H1 (cell line): ENCODE data around the gene UQCRQ. TPM values are rescaled to one million over a fixed set of nuclear protein-coding genes. Genes with fewer than 3 reads are reported as not detected.

ENCODE experiments used
- CTCF ChIA-PET: fragments of 300-600 bp; sonication (Branson Sonifier 250); formaldehyde crosslinking; loops from one replicate; lab custom pipeline; 2021; ENCODE audit not compliant: partially characterized antibody; lab: Charles Lee
- POLR2A ChIA-PET: fragments of 300-600 bp; sonication (Branson Sonifier 250); formaldehyde crosslinking; loops from one replicate; lab custom pipeline; 2021; ENCODE audit warnings: inconsistent platforms; ENCODE audit not compliant: partially characterized antibody; lab: Charles Lee
- DNase-seq, 2 experiments: peaks; one replicate each; pipeline versions ENCODE4 v3.0.0 to v3.0.0-alpha.2; 2010 to 2022; ENCODE audit warnings: low spot score in 2 of 2, low read depth in 1 of 2, mixed read lengths in 1 of 2
- FAIRE-seq: peaks from 2 replicates; lab custom pipeline; 2011; peaks lifted over from hg19 to GRCh38; lab: Jason Lieb, UNC
- H2AFZ ChIP-seq: 2 replicates; pipeline ENCODE4 v1.8.1; 2012; ENCODE audit warnings: low read length, inconsistent platforms
- H2AK5ac ChIP-seq: 2 replicates; pipeline ENCODE4 v1.6.1; 2013; ENCODE audit warnings: low read depth, low read length
- H2BK120ac ChIP-seq: replicated peaks from 2 replicates; pipeline ENCODE3; 2013; ENCODE audit warnings: low read depth, low read length, inconsistent platforms
- H2BK12ac ChIP-seq: 2 replicates; pipeline ENCODE4 v1.6.1; 2013; ENCODE audit warnings: low read depth, low read length
- H2BK15ac ChIP-seq: 2 replicates; pipeline ENCODE4 v1.6.1; 2013; ENCODE audit warnings: low read length
- H2BK20ac ChIP-seq: 2 replicates; pipeline ENCODE4 v1.6.1; 2013; ENCODE audit warnings: low read length
- H2BK5ac ChIP-seq: 2 replicates; pipeline ENCODE4 v1.6.1; 2013; ENCODE audit warnings: low read depth, low read length
- H3K14ac ChIP-seq: 2 replicates; pipeline ENCODE4 v1.6.1; 2013; ENCODE audit warnings: inconsistent platforms; ENCODE audit not compliant: insufficient read length
- H3K18ac ChIP-seq: 2 replicates; pipeline ENCODE4 v1.6.1; 2013; ENCODE audit warnings: low read length; ENCODE audit errors: extremely low read depth
- H3K23ac ChIP-seq: 2 replicates; pipeline ENCODE4 v1.6.1; 2013; ENCODE audit warnings: inconsistent platforms; ENCODE audit not compliant: insufficient read length
- H3K23me2 ChIP-seq: 2 replicates; pipeline ENCODE4 v1.6.1; 2013; ENCODE audit warnings: low read depth, low read length
- H3K27ac ChIP-seq: 2 replicates; pipeline ENCODE4 v1.6.1; 2011; ENCODE audit warnings: low read depth, low read length, inconsistent platforms
- H3K27me3 ChIP-seq, 4 experiments: replicated peaks in 1 of 4; 1 replicate in 1 of 4; 2 replicates in 3 of 4; pipeline versions ENCODE4 v1.6.1 to v1.8.1; 2011 to 2013; ENCODE audit warnings: low read length in 3 of 4, mild to moderate bottlenecking in 3 of 4, inconsistent platforms in 2 of 4, mixed read lengths in 2 of 4, moderate library complexity in 1 of 4; ENCODE audit not compliant: control insufficient read depth in 3 of 4, insufficient read depth in 3 of 4; ENCODE audit errors: extremely low read depth in 1 of 4
- H3K36me3 ChIP-seq, 4 experiments: 2 replicates each; pipeline versions ENCODE4 v1.6.1 to v1.8.1; 2011 to 2013; ENCODE audit warnings: mild to moderate bottlenecking in 4 of 4, low read length in 3 of 4, moderate library complexity in 2 of 4, control low read depth in 1 of 4, inconsistent platforms in 1 of 4; ENCODE audit not compliant: insufficient read depth in 4 of 4, control insufficient read depth in 2 of 4
- H3K4ac ChIP-seq: replicated peaks from 2 replicates; pipeline ENCODE3; 2013; ENCODE audit warnings: low read length, low read depth, mixed read lengths, inconsistent platforms; ENCODE audit not compliant: insufficient read length
- H3K4me1 ChIP-seq, 4 experiments: replicated peaks in 1 of 4; 1 replicate in 1 of 4; 2 replicates in 3 of 4; pipeline versions ENCODE4 v1.6.1 to v1.8.1; 2011 to 2013; ENCODE audit warnings: low read length in 3 of 4, inconsistent platforms in 2 of 4, mixed read lengths in 1 of 4; ENCODE audit not compliant: insufficient read depth in 4 of 4, control insufficient read depth in 3 of 4
- H3K4me2 ChIP-seq, 2 experiments: 2 replicates each; pipeline versions ENCODE4 v1.6.1 to v1.8.1; 2011 to 2013; ENCODE audit warnings: low read depth in 2 of 2, low read length in 2 of 2, control low read depth in 1 of 2, inconsistent platforms in 1 of 2, mild to moderate bottlenecking in 1 of 2; ENCODE audit not compliant: insufficient read depth in 1 of 2
- H3K4me3 ChIP-seq, 4 experiments: fragments of 200-600, 300-600 bp in 1 of 4; sonication (generic), shearing (Covaris generic), sonication (Bioruptor Twin) in 1 of 4; 2 replicates each; pipeline versions ENCODE4 v1.5.1 to v1.8.1; 2011 to 2016; ENCODE audit warnings: low read length in 4 of 4, low read depth in 3 of 4, control low read depth in 2 of 4, inconsistent platforms in 2 of 4, mild to moderate bottlenecking in 2 of 4, mixed read lengths in 1 of 4, moderate library complexity in 1 of 4; ENCODE audit not compliant: insufficient read depth in 2 of 4; ENCODE audit errors: extremely low read depth in 1 of 4
- H3K56ac ChIP-seq: replicated peaks from 2 replicates; pipeline ENCODE3; 2013; ENCODE audit warnings: low read depth, mild to moderate bottlenecking, mixed read lengths, low read length, inconsistent platforms; ENCODE audit not compliant: insufficient read length
- H3K79me1 ChIP-seq: 2 replicates; pipeline ENCODE4 v1.6.1; 2013; ENCODE audit warnings: low read depth, low read length, control low read depth
- H3K79me2 ChIP-seq, 2 experiments: 2 replicates each; pipeline versions ENCODE4 v1.6.1 to v1.8.1; 2012 to 2013; ENCODE audit warnings: low read length in 2 of 2, mild to moderate bottlenecking in 2 of 2, inconsistent platforms in 1 of 2; ENCODE audit not compliant: insufficient read depth in 2 of 2, control insufficient read depth in 1 of 2
- H3K9ac ChIP-seq, 4 experiments: replicated peaks in 1 of 4; 1 replicate in 1 of 4; 2 replicates in 3 of 4; pipeline versions ENCODE4 v1.6.1 to v1.8.1; 2011 to 2013; ENCODE audit warnings: low read depth in 3 of 4, low read length in 3 of 4, control low read depth in 2 of 4, mild to moderate bottlenecking in 2 of 4, moderate library complexity in 2 of 4, inconsistent platforms in 1 of 4; ENCODE audit errors: extremely low read depth in 1 of 4
- H3K9me3 ChIP-seq, 2 experiments: 2 replicates each; pipeline versions ENCODE4 v1.6.1 to v1.8.1; 2012 to 2013; ENCODE audit warnings: mild to moderate bottlenecking in 2 of 2, moderate library complexity in 2 of 2, control low read depth in 1 of 2, inconsistent platforms in 1 of 2, low read depth in 1 of 2, low read length in 1 of 2, mixed read lengths in 1 of 2; ENCODE audit not compliant: insufficient read depth in 2 of 2
- H4K20me1 ChIP-seq, 2 experiments: replicated peaks in 1 of 2; 2 replicates each; pipeline versions ENCODE3 to v1.8.1; 2011 to 2013; ENCODE audit warnings: inconsistent platforms in 2 of 2, low read length in 2 of 2, mild to moderate bottlenecking in 1 of 2; ENCODE audit not compliant: insufficient read depth in 2 of 2, control insufficient read depth in 1 of 2
- H4K5ac ChIP-seq: 2 replicates; pipeline ENCODE4 v1.6.1; 2013; ENCODE audit warnings: low read length, low read depth, mixed read lengths, inconsistent platforms; ENCODE audit not compliant: insufficient read length
- H4K8ac ChIP-seq: 2 replicates; pipeline ENCODE4 v1.8.0; 2013; ENCODE audit warnings: mild to moderate bottlenecking, moderate library complexity, low read length, inconsistent platforms; ENCODE audit not compliant: insufficient read depth; ENCODE audit errors: extremely low read depth
- H4K91ac ChIP-seq: replicated peaks from 2 replicates; pipeline ENCODE3; 2013; ENCODE audit warnings: low read length, mixed read lengths, inconsistent platforms; ENCODE audit not compliant: insufficient read length
- CHD1 ChIP-seq: IDR thresholded peaks from 2 replicates; pipeline ENCODE4 v1.6.1; 2012; ENCODE audit warnings: low read depth, low read length, improper control_type of control experiment
- EZH2 ChIP-seq: fragments of 200-600 bp; sonication (generic); IDR thresholded peaks from 2 replicates; pipeline ENCODE4 v1.7.1; 2012; ENCODE audit warnings: low read depth, mild to moderate bottlenecking, moderate library complexity, low read length, inconsistent platforms; ENCODE audit not compliant: severe bottlenecking
- GTF2F1 ChIP-seq: IDR thresholded peaks from 2 replicates; pipeline ENCODE4 v1.6.1; 2012; ENCODE audit warnings: low read depth, low read length, improper control_type of control experiment, borderline replicate concordance
- KDM1A ChIP-seq: fragments of 200-600, 300-600 bp; sonication (generic); IDR thresholded peaks from 2 replicates; pipeline ENCODE4 v1.7.1; 2016; ENCODE audit warnings: mild to moderate bottlenecking, low read length, borderline replicate concordance
- KDM5A ChIP-seq: fragments of 200-600 bp; IDR thresholded peaks from 2 replicates; pipeline ENCODE4 v1.7.1; 2012; ENCODE audit warnings: mild to moderate bottlenecking, low read length, inconsistent platforms, mixed read lengths
- POU5F1 ChIP-seq: IDR thresholded peaks from 2 replicates; pipeline ENCODE4 v1.6.1; 2011; ENCODE audit warnings: low read depth, mild to moderate bottlenecking, low read length, moderate library complexity
- SIRT6 ChIP-seq: IDR thresholded peaks from one replicate; pipeline ENCODE4 v1.7.1; 2012; ENCODE audit warnings: low read length, inconsistent platforms
- WGBS, 2 experiments: shearing (Covaris generic) in 1 of 2; methylation state at CpG; one replicate each; pipeline versions ENCODE4 v1.1.6 to v1.1.7; 2013 to 2015; ENCODE audit warnings: low lambda C conversion rate in 2 of 2, mixed read lengths in 2 of 2, inconsistent platforms in 1 of 2, low coverage in 1 of 2, missing lambda C conversion rate in 1 of 2; ENCODE audit not compliant: insufficient replicate concordance in 2 of 2, insufficient coverage in 1 of 2, insufficient read length in 1 of 2; ENCODE audit errors: extremely low coverage in 1 of 2, missing lambda C conversion rate in 1 of 2; 5-methylcytosine and 5-hydroxymethylcytosine counted together
- polyA plus RNA-seq, 7 experiments: library from polyadenylated mRNA; depleted of rRNA in 3 of 7; stranded (reverse) in 5 of 7; unstranded in 2 of 7; fragments of >200 nt in 5 of 7; fragments of 200-250 nt in 2 of 7; gene quantifications; 1 replicate in 5 of 7; 2 replicates in 1 of 7; 4 replicates in 1 of 7; pipeline versions ENCODE4 v1.2.1 to v1.2.3, GENCODE V29; 2011 to 2013; ENCODE audit warnings: missing spikeins in 2 of 7, mixed read lengths in 2 of 7
- total RNA-seq: library from RNA; stranded (reverse); fragmentation: NEBNext Ultra II Directional; extraction: Animal tissue kit (Norgen Biotek cat#: 25700); gene quantifications from 2 replicates; pipeline ENCODE4 v1.2.1, GENCODE V29; 2021

Gene UQCRQ
- total and polyA plus RNA-seq, 2 of the 8 experiments (the other 6 are each of a cell fraction or from before 2014, with no cell fraction given) = 177 to 293 TPM

DNA sequence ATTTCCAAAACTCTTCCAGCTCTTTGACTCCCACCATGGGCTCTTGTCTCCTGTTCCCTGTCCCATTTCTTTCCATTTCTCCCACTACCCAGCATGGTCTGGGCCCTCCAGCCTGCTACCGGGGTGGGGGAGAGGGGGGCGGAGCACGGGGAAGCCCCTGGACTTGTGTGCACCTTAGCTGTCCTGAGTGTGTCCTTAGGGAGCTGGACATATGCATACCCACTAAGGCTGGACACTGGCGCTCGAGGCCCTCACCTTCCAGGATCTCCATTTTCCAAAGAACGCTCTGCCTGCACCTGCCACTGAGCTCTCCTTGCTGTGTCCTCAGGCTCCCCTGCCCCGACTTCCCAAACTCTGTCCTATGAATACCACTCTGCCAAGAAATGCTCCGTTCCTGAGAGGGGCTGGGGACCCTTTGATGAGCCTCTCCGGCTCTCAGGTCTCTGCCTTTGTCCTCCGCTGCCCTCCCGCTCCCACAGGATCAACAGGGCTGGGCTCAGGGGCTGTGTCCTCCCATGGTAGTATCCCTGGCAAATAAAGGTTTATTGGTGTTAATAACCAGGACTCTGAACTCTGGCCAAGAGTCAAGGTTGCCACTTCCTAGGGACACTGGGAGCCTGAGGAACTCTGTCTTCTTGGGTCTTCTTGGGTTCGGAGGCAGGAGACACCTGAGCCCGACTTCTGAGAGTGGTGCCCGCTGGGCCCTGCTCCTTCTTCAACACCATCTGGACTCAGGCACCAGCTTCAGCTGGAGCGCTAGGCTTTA is 35.2 kb upstream of the UQCRQ start:
- DNase-seq = no peak
- H2AFZ ChIP-seq = no peak overlapping the region

More for the DNA sequence above, 35.2 kb upstream of the UQCRQ start:
- no peak overlapping the region for H4K8ac ChIP-seq
- H3K4me1 ChIP-seq = peaks cover 0 to 7% (median 5%) of the 10 kb centered on the region in 4 experiments; a peak in 6 of 7 replicates
- no peak overlapping the region for H2BK120ac ChIP-seq
- no peak overlapping the region for H2BK20ac ChIP-seq
- no peak overlapping the region for H2AK5ac ChIP-seq
- no peak overlapping the region for H3K18ac ChIP-seq
- H3K79me2 ChIP-seq = no peaks in the 10 kb centered on the region
- POLR2A ChIA-PET = interaction anchor here (0.7 to 2.4 kb wide), 7 partner anchors 18 to 52 kb away, joined by 3 to 7 read pairs (median 4); partner anchors contain the start of genes GDF9, SOWAHA and UQCRQ
- no peak overlapping the region for H2BK12ac ChIP-seq
- no peak overlapping the region for H3K14ac ChIP-seq
- no peak overlapping the region for H2BK5ac ChIP-seq
- H3K27ac ChIP-seq = no peak overlapping the region
- CTCF ChIA-PET = interaction anchor here (0.6 to 25.6 kb wide), 10 partner anchors 8 to 198 kb away, joined by 3 to 465 read pairs (median 3); partner anchors contain the start of genes CCNI2, GDF9, LEAP2 and UQCRQ
- no peak overlapping the region for H3K9ac ChIP-seq
- H3K4me3 ChIP-seq = peak overlapping the region; percentile 35 to 70 (median 40); a peak in 5 of 8 replicates
- no peak overlapping the region for H4K5ac ChIP-seq
- no peaks in the 10 kb centered on the region for H3K36me3 ChIP-seq
- H3K27me3 ChIP-seq = peaks cover 25 to 53% (median 47%) of the 10 kb centered on the region in 4 experiments
- WGBS, 2 experiments = 66% methylated on average over 15 of the region's 15 CpGs; no CpG with 5 or more reads in 1 of the 2 experiments
- H4K20me1 ChIP-seq = no peaks in the 10 kb centered on the region
- no peak overlapping the region for H3K4ac ChIP-seq
- H3K9me3 ChIP-seq = no peaks in the 10 kb centered on the region
- no peak overlapping the region for H3K56ac ChIP-seq
- no peak overlapping the region for H2BK15ac ChIP-seq
- H3K79me1 ChIP-seq = no peaks in the 10 kb centered on the region
- H4K91ac ChIP-seq = no peak overlapping the region
- FAIRE-seq = no peak
- no peak overlapping the region for H3K23ac ChIP-seq
- H3K23me2 ChIP-seq = peaks cover 4% of the 10 kb centered on the region; the same call in 1 of the 2 replicates
- TF ChIP-seq EZH2 = no peak
- no peak for TF ChIP-seq SIRT6
- no peak for TF ChIP-seq CHD1
- no peak for TF ChIP-seq KDM1A
- TF ChIP-seq POU5F1 = no peak
- TF ChIP-seq GTF2F1 = no peak
- no peak for TF ChIP-seq KDM5A
- peak overlapping the region; percentile 12 to 81; a peak in 3 of 4 replicates for H3K4me2 ChIP-seq
